ENCODE data around the gene CIB2. TPM values are rescaled to one million over a fixed set of nuclear protein-coding genes. Genes with fewer than 3 reads are reported as not detected.

CIB2 gene
- total RNA-seq, 1 experiment from 2014 or later = 43.2 TPM

GRCh38 chr15:78073046-78073787 is 58.0 kb downstream of the CIB2 start:
- no peaks in the 10 kb centered on the region for H3K9me3 ChIP-seq (ENCODE audit: control insufficient read depth, low read depth, low read length)
- H3K9ac ChIP-seq (ENCODE audit: extremely low read depth, insufficient read length, low read length) = no peak overlapping the region
- H3K14ac ChIP-seq (ENCODE audit: insufficient read depth, low read length) = no peak overlapping the region
- Mint-ChIP-seq H3K36me3 (ENCODE audit: insufficient read depth in 1 of 3, low read depth in 3 of 3) (peaks cover 0 to 4% (median 0%) of the 10 kb centered on the region in 3 experiments; a peak in 2 of 7 replicates), H3K27ac (no peak overlapping the region; a peak in 1 of 7 replicates), H3K9me3 (no peaks in the 10 kb centered on the region), H3K4me3 (no peak overlapping the region), H3K27me3 (ENCODE audit: low read depth) (no peaks in the 10 kb centered on the region; the same call in 1 of the 2 replicates), H3K4me1 (peaks cover 51 to 57% of the 10 kb centered on the region in 2 experiments)
- no peak overlapping the region for H3K23ac ChIP-seq (ENCODE audit: insufficient read length, low read depth, low read length)
- H4K8ac ChIP-seq (replicated peaks; ENCODE audit: insufficient read length, low read depth, low read length) = no peak overlapping the region
- peaks cover 17% of the 10 kb centered on the region for H3K4me1 ChIP-seq (ENCODE audit: insufficient read depth, low read length)
- H2BK12ac ChIP-seq (ENCODE audit: insufficient read length, low read depth, low read length) = no peak overlapping the region
- H2BK5ac ChIP-seq (ENCODE audit: insufficient read length, low read length) = no peak overlapping the region
- no peaks in the 10 kb centered on the region for H4K20me1 ChIP-seq (ENCODE audit: control insufficient read depth, insufficient read depth, insufficient read length)
- no peak for TF ChIP-seq CTCF (conservative IDR thresholded peaks at IDR 0.05)
- no peak for DNase-seq
- no peak overlapping the region for H2AFZ ChIP-seq (ENCODE audit: low read length)
- H2AK5ac ChIP-seq (ENCODE audit: insufficient read length, low read length) = no peak overlapping the region
- H2BK120ac ChIP-seq (ENCODE audit: low read depth, low read length, poor library complexity, severe bottlenecking) = no peak overlapping the region
- no peak overlapping the region for H3K56ac ChIP-seq (ENCODE audit: insufficient read length, low read depth, low read length)
- no peak overlapping the region for H2BK20ac ChIP-seq (ENCODE audit: low read depth, low read length, poor library complexity, severe bottlenecking)
- H3K27me3 ChIP-seq (ENCODE audit: insufficient read depth, low read length) = no peaks in the 10 kb centered on the region
- WGBS (ENCODE audit: extremely low coverage, insufficient read length, low lambda C conversion rate) = no CpG with 5 or more reads among the region's 5 CpGs
- no peak overlapping the region for H4K91ac ChIP-seq (ENCODE audit: insufficient read length, low read depth, low read length)
- H2BK15ac ChIP-seq (ENCODE audit: low read depth, low read length) = no peak overlapping the region
- no peak overlapping the region for H3K4me2 ChIP-seq (ENCODE audit: insufficient read depth, insufficient read length, low read length)
- H3K79me2 ChIP-seq (ENCODE audit: insufficient read depth, low read length) = no peaks in the 10 kb centered on the region; the same call in 1 of the 2 replicates
- no peaks in the 10 kb centered on the region for H3K79me1 ChIP-seq (ENCODE audit: insufficient read depth, low read depth, low read length, poor library complexity, severe bottlenecking)
- no peak overlapping the region for H3K4ac ChIP-seq (ENCODE audit: low read depth, low read length)
- H3K27ac ChIP-seq (ENCODE audit: insufficient read length, low read depth, low read length) = no peak overlapping the region
- no peak overlapping the region for H3T11ph ChIP-seq (ENCODE audit: low read length)
- H3K18ac ChIP-seq (ENCODE audit: insufficient read length, low read depth, low read length) = no peak overlapping the region
- H4K5ac ChIP-seq (ENCODE audit: insufficient read length, low read depth, low read length) = no peak overlapping the region
- peaks cover 3% of the 10 kb centered on the region for H3K23me2 ChIP-seq (ENCODE audit: insufficient read length, low read depth, low read length, poor library complexity, severe bottlenecking)
